Hepatocyte (in vitro differentiated cells): ENCODE measurements around the gene TIAL1. TPM values are rescaled to one million over a fixed set of nuclear protein-coding genes. Genes with fewer than 3 reads are reported as not detected.
"Not testable (repeated sequence)": the region's sequence is repeated elsewhere in the genome, so short reads cannot be mapped to it uniquely, and the experiment has no call there.

ENCODE experiments used
- DNase-seq: peaks from one replicate; pipeline ENCODE4 v3.0.0-alpha.2; 2016; ENCODE audit warnings: low spot score
- H2AFZ ChIP-seq: fragments of 200-600 bp; sonication (generic); 2 replicates; pipeline ENCODE4 v1.6.0; 2016; ENCODE audit warnings: antibody characterized with exemption, mild to moderate bottlenecking
- H3K27ac ChIP-seq: fragments of 200-600 bp; sonication (generic); 2 replicates; pipeline ENCODE4 v1.5.1; 2016; ENCODE audit warnings: mild to moderate bottlenecking
- H3K27me3 ChIP-seq: fragments of 200-600 bp; sonication (generic); 2 replicates; pipeline ENCODE4 v1.6.1; 2016
- H3K36me3 ChIP-seq: fragments of 200-600 bp; sonication (generic); replicated peaks from 2 replicates; pipeline ENCODE4 v1.5.1; 2016; ENCODE audit warnings: low read depth; ENCODE audit not compliant: insufficient read depth
- H3K4me1 ChIP-seq: fragments of 200-600 bp; sonication (generic); 2 replicates; pipeline ENCODE4 v1.5.1; 2016; ENCODE audit warnings: mild to moderate bottlenecking, moderate library complexity; ENCODE audit not compliant: insufficient read depth
- H3K4me2 ChIP-seq: fragments of 200-600 bp; sonication (generic); 2 replicates; pipeline ENCODE4 v1.6.0; 2016
- H3K4me3 ChIP-seq: fragments of 200-600 bp; sonication (generic); 2 replicates; pipeline ENCODE4 v1.5.1; 2016; ENCODE audit warnings: mild to moderate bottlenecking
- H3K79me2 ChIP-seq: fragments of 200-600 bp; sonication (generic); 2 replicates; pipeline ENCODE4 v1.6.0; 2017; ENCODE audit warnings: mild to moderate bottlenecking
- H3K9me2 ChIP-seq: fragments of 200-600 bp; sonication (generic); replicated peaks from 2 replicates; pipeline ENCODE4 v1.6.0; 2017; ENCODE audit warnings: mild to moderate bottlenecking; ENCODE audit not compliant: insufficient read depth
- H3K9me3 ChIP-seq: fragments of 200-600 bp; sonication (generic); 2 replicates; pipeline ENCODE4 v1.5.1; 2016; ENCODE audit warnings: low read depth, mild to moderate bottlenecking
- H4K20me1 ChIP-seq: fragments of 200-600 bp; sonication (generic); 2 replicates; pipeline ENCODE4 v1.6.0; 2016; ENCODE audit warnings: mild to moderate bottlenecking; ENCODE audit not compliant: insufficient read depth, poor library complexity, severe bottlenecking
- CTCF ChIP-seq: fragments of 200-600 bp; sonication (generic); IDR thresholded peaks from 2 replicates; pipeline ENCODE4 v1.5.1; 2016; ENCODE audit warnings: antibody characterized with exemption, mild to moderate bottlenecking; ENCODE audit not compliant: poor library complexity
- EZH2 ChIP-seq: fragments of 200-600 bp; sonication (generic); IDR thresholded peaks from 2 replicates; pipeline ENCODE4 v1.6.1; 2016; ENCODE audit warnings: antibody characterized with exemption, mild to moderate bottlenecking, borderline replicate concordance
- EZH2phosphoT487 ChIP-seq: fragments of 200-600 bp; sonication (generic); IDR thresholded peaks from one replicate; pipeline ENCODE4 v1.6.1; 2018; ENCODE audit warnings: antibody characterized with exemption, mild to moderate bottlenecking, low read depth, moderate library complexity; ENCODE audit not compliant: unreplicated experiment, severe bottlenecking
- WGBS: methylation state at CpG from one replicate; pipeline ENCODE4 v1.1.6; 2016; ENCODE audit warnings: low lambda C conversion rate; ENCODE audit errors: missing lambda C conversion rate; 5-methylcytosine and 5-hydroxymethylcytosine counted together
- polyA plus RNA-seq: library from polyadenylated mRNA; unstranded; fragments of >200 nt; fragmentation: Nextera tagmentation; extraction: Ambion mirVana; gene quantifications from 2 replicates; pipeline ENCODE4 v1.2.1, GENCODE V29; 2016
- total RNA-seq: library from RNA; depleted of rRNA; stranded (reverse); fragments of >200 nt; gene quantifications from 2 replicates; pipeline ENCODE4 v1.2.3, GENCODE V29; 2014

Gene TIAL1
- total and polyA plus RNA-seq, 2 experiments from 2014 or later, result 36.4 to 74.4 TPM

GRCh38 chr10:119535305-119535704 is 61.5 kb downstream of the TIAL1 start:
- no peak for DNase-seq
- Histone ChIP-seq H3K27ac (no peak overlapping the region), H3K9me3 (no peaks in the 10 kb centered on the region), H3K4me2 (no peak overlapping the region), H3K27me3 (peaks cover 7% of the 10 kb centered on the region), H3K36me3 (no peaks in the 10 kb centered on the region), H3K4me3 (no peak overlapping the region), H3K79me2 (no peaks in the 10 kb centered on the region), H4K20me1 (no peaks in the 10 kb centered on the region), H2AFZ (no peak overlapping the region), H3K9me2 (no peaks in the 10 kb centered on the region), H3K4me1 (peaks cover 11% of the 10 kb centered on the region)
- TF ChIP-seq EZH2 (no peak), CTCF (no peak)
- 81% methylated on average over 3 of the region's 3 CpGs for WGBS

GRCh38 chr10:119533473-119533872 is 63.3 kb downstream of the TIAL1 start:
- 77% methylated on average over 2 of the region's 2 CpGs for WGBS
- no peaks in the 10 kb centered on the region for H4K20me1 ChIP-seq
- no peaks in the 10 kb centered on the region for H3K9me3 ChIP-seq
- H3K79me2 ChIP-seq, result no peaks in the 10 kb centered on the region
- H3K4me2 ChIP-seq, result no peak overlapping the region
- no peak overlapping the region for H2AFZ ChIP-seq
- H3K27ac ChIP-seq, result no peak overlapping the region
- DNase-seq, result no peak
- TF ChIP-seq EZH2phosphoT487 (no peak), EZH2 (no peak), CTCF (no peak)
- no peak overlapping the region for H3K4me3 ChIP-seq
- no peaks in the 10 kb centered on the region for H3K36me3 ChIP-seq
- peaks cover 11% of the 10 kb centered on the region for H3K4me1 ChIP-seq
- H3K27me3 ChIP-seq, result no peaks in the 10 kb centered on the region
- H3K9me2 ChIP-seq, result no peaks in the 10 kb centered on the region

- not testable (repeated sequence) for H3K4me3 ChIP-seq, H3K79me2 ChIP-seq, H3K27ac ChIP-seq, H3K27me3 ChIP-seq, H3K4me2 ChIP-seq, H3K9me3 ChIP-seq, DNase-seq, H3K9me2 ChIP-seq, H4K20me1 ChIP-seq, H2AFZ ChIP-seq, H3K36me3 ChIP-seq
- WGBS, result 87% methylated on average over 8 of the region's 8 CpGs
- peaks cover 11% of the 10 kb centered on the region for H3K4me1 ChIP-seq
These were observed 64.0 kb downstream of the TIAL1 start for GRCh38 chr10:119532791-119533190.

- H3K27ac ChIP-seq, H3K79me2 ChIP-seq, H3K27me3 ChIP-seq, H3K36me3 ChIP-seq, DNase-seq, H3K4me2 ChIP-seq, H3K9me2 ChIP-seq, H4K20me1 ChIP-seq, H2AFZ ChIP-seq, H3K4me3 ChIP-seq, H3K9me3 ChIP-seq: not testable (repeated sequence)
- peaks cover 11% of the 10 kb centered on the region for H3K4me1 ChIP-seq
- WGBS, result 90% methylated on average over 8 of the region's 8 CpGs
These were observed 64.5 kb downstream of the TIAL1 start for GRCh38 chr10:119532251-119532650.

GRCh38 chr10:119531067-119531466 is 65.7 kb downstream of the TIAL1 start:
- DNase-seq, result no peak
- Histone ChIP-seq H2AFZ (no peak overlapping the region), H4K20me1 (no peaks in the 10 kb centered on the region), H3K4me1 (peaks cover 11% of the 10 kb centered on the region), H3K4me2 (no peak overlapping the region), H3K27me3 (no peaks in the 10 kb centered on the region), H3K9me3 (no peaks in the 10 kb centered on the region), H3K9me2 (no peaks in the 10 kb centered on the region), H3K36me3 (no peaks in the 10 kb centered on the region), H3K4me3 (no peak overlapping the region), H3K27ac (no peak overlapping the region), H3K79me2 (no peaks in the 10 kb centered on the region)
- TF ChIP-seq CTCF, result no peak
- no peak for TF ChIP-seq EZH2phosphoT487
- no peak for TF ChIP-seq EZH2
- WGBS, result 53% methylated on average over 1 of the region's 1 CpG

GRCh38 chr10:119528663-119529237 is 68.0 kb downstream of the TIAL1 start:
- H3K4me3 ChIP-seq, H3K9me3 ChIP-seq, DNase-seq, H3K9me2 ChIP-seq, H4K20me1 ChIP-seq, H3K36me3 ChIP-seq, H3K27ac ChIP-seq, H2AFZ ChIP-seq, H3K4me2 ChIP-seq, H3K79me2 ChIP-seq, H3K27me3 ChIP-seq: not testable (repeated sequence)
- WGBS, result 83% methylated on average over 8 of the region's 8 CpGs
- H3K4me1 ChIP-seq, result peaks cover 11% of the 10 kb centered on the region
